K562 (cell line): ENCODE data around the gene BMI1.

Experiments used
- KDM4B ChIP-seq, 2 experiments: fragments of 450-650 bp in 1 of 2; sonication (generic) in 1 of 2; IDR thresholded peaks; 2 replicates each; pipeline ENCODE4 v1.6.1; 2016 to 2017; ENCODE audit warnings: borderline replicate concordance in 2 of 2, antibody characterized with exemption in 1 of 2, low read depth in 1 of 2, mild to moderate bottlenecking in 1 of 2
- MED1 ChIP-seq: sonication (generic); formaldehyde crosslinking; IDR thresholded peaks from 2 replicates; pipeline ENCODE4 v1.8.1; 2023; ENCODE audit warnings: missing genetic modification reagents, borderline replicate concordance
- POLR2A ChIP-seq: fragments of 450-650 bp; conservative IDR thresholded peaks from 2 replicates; pipeline ENCODE4 v1.6.1; 2016
- PRPF4 ChIP-seq: fragments of 200-400 bp; formaldehyde crosslinking; IDR thresholded peaks from one replicate; pipeline ENCODE4 v1.6.1; 2017; ENCODE audit warnings: low read length, low read depth, mild to moderate bottlenecking; ENCODE audit not compliant: insufficient read depth, poor library complexity, severe bottlenecking
- SMARCA4 ChIP-seq: fragments of 450-650 bp; IDR thresholded peaks from 2 replicates; pipeline ENCODE4 v1.6.1; 2016
- ZEB2 ChIP-seq: fragments of 450-650 bp; IDR thresholded peaks from 2 replicates; pipeline ENCODE4 v1.6.1; 2016
- TF ChIP-seq, protein P1 (sequence below), 2 experiments: fragments of 450-650 bp in 1 of 2; sonication (generic) in 1 of 2; formaldehyde crosslinking; conservative IDR thresholded peaks; 2 replicates each; pipeline versions ENCODE4 v1.4.0 to v1.8.1; 2020 to 2022; ENCODE audit warnings: mild to moderate bottlenecking in 1 of 2, missing genetic modification reagents in 1 of 2
- TF ChIP-seq, protein P2 (sequence below), 3 experiments: IDR thresholded peaks in 2 of 3; conservative IDR thresholded peaks in 1 of 3; 2 replicates each; pipeline ENCODE4 v1.5.1; 2011 to 2012; ENCODE audit warnings: low read length in 3 of 3, mild to moderate bottlenecking in 3 of 3, control low read depth in 2 of 3, improper control_type of control experiment in 1 of 3, inconsistent platforms in 1 of 3, low read depth in 1 of 3, mixed read lengths in 1 of 3, moderate library complexity in 1 of 3; ENCODE audit not compliant: insufficient read depth in 2 of 3
- TF ChIP-seq, protein P3 (sequence below): fragments of 250-450 bp; sonication (Bioruptor Pico); IDR thresholded peaks from 2 replicates; pipeline ENCODE4 v1.5.0; 2020; ENCODE audit warnings: mild to moderate bottlenecking, borderline replicate concordance
- TF ChIP-seq, protein P4 (sequence below): sonication (generic); formaldehyde crosslinking; IDR thresholded peaks from 2 replicates; pipeline ENCODE4 v1.9.0; 2022; ENCODE audit warnings: mild to moderate bottlenecking, missing genetic modification reagents

DNA sequence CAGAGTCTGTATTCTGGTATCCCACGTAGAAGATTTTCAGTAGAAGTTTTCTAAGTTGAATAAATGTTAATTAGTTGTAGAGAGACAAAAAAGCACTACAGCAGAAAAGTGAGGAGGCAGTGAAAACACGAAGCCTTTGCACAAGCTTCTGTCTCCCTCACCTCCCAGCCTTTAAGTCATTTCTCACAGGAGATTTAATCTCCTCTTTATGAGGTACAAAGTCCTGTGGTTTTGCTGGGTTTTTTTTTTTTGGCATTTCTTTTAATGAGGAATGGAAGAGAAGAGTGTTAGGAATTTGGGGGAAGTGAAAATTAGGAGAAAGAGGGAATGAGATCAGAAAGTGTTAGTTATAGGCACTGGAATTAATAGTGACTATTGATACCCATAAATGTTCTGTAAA is 45.9 kb downstream of the BMI1 start:
- TF ChIP-seq SMARCA4 (peak; percentile 34; the same call in 1 of the 2 replicates), MED1 (no peak), POLR2A (no peak), PRPF4 (no peak), ZEB2 (no peak), KDM4B (IDR thresholded peaks at IDR 0.05; ENCODE audit: borderline replicate concordance in 2 of 2, low read depth in 1 of 2) (no peak)
- TF ChIP-seq, protein P1, sequence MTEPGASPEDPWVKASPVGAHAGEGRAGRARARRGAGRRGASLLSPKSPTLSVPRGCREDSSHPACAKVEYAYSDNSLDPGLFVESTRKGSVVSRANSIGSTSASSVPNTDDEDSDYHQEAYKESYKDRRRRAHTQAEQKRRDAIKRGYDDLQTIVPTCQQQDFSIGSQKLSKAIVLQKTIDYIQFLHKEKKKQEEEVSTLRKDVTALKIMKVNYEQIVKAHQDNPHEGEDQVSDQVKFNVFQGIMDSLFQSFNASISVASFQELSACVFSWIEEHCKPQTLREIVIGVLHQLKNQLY (CRISPR knock-in tag; conservative IDR thresholded peaks at IDR 0.05), result no peak
- TF ChIP-seq, protein P2, sequence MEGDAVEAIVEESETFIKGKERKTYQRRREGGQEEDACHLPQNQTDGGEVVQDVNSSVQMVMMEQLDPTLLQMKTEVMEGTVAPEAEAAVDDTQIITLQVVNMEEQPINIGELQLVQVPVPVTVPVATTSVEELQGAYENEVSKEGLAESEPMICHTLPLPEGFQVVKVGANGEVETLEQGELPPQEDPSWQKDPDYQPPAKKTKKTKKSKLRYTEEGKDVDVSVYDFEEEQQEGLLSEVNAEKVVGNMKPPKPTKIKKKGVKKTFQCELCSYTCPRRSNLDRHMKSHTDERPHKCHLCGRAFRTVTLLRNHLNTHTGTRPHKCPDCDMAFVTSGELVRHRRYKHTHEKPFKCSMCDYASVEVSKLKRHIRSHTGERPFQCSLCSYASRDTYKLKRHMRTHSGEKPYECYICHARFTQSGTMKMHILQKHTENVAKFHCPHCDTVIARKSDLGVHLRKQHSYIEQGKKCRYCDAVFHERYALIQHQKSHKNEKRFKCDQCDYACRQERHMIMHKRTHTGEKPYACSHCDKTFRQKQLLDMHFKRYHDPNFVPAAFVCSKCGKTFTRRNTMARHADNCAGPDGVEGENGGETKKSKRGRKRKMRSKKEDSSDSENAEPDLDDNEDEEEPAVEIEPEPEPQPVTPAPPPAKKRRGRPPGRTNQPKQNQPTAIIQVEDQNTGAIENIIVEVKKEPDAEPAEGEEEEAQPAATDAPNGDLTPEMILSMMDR (IDR thresholded peaks at IDR 0.05 in 2 of 3, conservative IDR thresholded peaks at IDR 0.05 in 1 of 3; ENCODE audit: insufficient read depth in 2 of 3, low read depth in 1 of 3, low read length in 3 of 3), result no peak
- TF ChIP-seq, protein P3, sequence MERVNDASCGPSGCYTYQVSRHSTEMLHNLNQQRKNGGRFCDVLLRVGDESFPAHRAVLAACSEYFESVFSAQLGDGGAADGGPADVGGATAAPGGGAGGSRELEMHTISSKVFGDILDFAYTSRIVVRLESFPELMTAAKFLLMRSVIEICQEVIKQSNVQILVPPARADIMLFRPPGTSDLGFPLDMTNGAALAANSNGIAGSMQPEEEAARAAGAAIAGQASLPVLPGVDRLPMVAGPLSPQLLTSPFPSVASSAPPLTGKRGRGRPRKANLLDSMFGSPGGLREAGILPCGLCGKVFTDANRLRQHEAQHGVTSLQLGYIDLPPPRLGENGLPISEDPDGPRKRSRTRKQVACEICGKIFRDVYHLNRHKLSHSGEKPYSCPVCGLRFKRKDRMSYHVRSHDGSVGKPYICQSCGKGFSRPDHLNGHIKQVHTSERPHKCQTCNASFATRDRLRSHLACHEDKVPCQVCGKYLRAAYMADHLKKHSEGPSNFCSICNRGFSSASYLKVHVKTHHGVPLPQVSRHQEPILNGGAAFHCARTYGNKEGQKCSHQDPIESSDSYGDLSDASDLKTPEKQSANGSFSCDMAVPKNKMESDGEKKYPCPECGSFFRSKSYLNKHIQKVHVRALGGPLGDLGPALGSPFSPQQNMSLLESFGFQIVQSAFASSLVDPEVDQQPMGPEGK (CRISPR knock-in tag), result no peak
- TF ChIP-seq, protein P4, sequence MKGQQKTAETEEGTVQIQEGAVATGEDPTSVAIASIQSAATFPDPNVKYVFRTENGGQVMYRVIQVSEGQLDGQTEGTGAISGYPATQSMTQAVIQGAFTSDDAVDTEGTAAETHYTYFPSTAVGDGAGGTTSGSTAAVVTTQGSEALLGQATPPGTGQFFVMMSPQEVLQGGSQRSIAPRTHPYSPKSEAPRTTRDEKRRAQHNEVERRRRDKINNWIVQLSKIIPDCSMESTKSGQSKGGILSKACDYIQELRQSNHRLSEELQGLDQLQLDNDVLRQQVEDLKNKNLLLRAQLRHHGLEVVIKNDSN (CRISPR knock-in tag), result no peak
